ENCODE measurements around the gene RAD50.
A peak's percentile ranks its signal among the peaks of the same experiment; 100 is the strongest.
"Not testable (repeated sequence)": the region's sequence is repeated elsewhere in the genome, so short reads cannot be mapped to it uniquely, and the experiment has no call there.

RAD50 gene

GRCh38 chr5:132679166-132679565 is 122.4 kb downstream of the RAD50 start:
- DNase-seq: no peak

GRCh38 chr5:132679717-132680380 is 123.1 kb downstream of the RAD50 start:
- DNase-seq: no peak

GRCh38 chr5:132680780-132681475 is 124.2 kb downstream of the RAD50 start:
- DNase-seq: no peak

- no peak for DNase-seq
These were observed 124.7 kb downstream of the RAD50 start for GRCh38 chr5:132681476-132681831.

- no peak for DNase-seq
These were observed 125.2 kb downstream of the RAD50 start for GRCh38 chr5:132681983-132682382.

GRCh38 chr5:132684491-132684890 is 127.7 kb downstream of the RAD50 start:
- DNase-seq: no peak

- no peak for DNase-seq
These were observed 128.3 kb downstream of the RAD50 start for GRCh38 chr5:132684922-132685720.

- no peak for DNase-seq
These were observed 129.4 kb downstream of the RAD50 start for GRCh38 chr5:132686193-132686592.

GRCh38 chr5:132687995-132688394 is 131.2 kb downstream of the RAD50 start:
- DNase-seq: peak; percentile 39

- DNase-seq: peak; percentile 8
These were observed 132.0 kb downstream of the RAD50 start for GRCh38 chr5:132688536-132689339.

- DNase-seq: no peak
These were observed 132.7 kb downstream of the RAD50 start for GRCh38 chr5:132689513-132689912.

- no peak for DNase-seq
These were observed 133.4 kb downstream of the RAD50 start for GRCh38 chr5:132690156-132690555.

- DNase-seq: not testable (repeated sequence)
These were observed 135.2 kb downstream of the RAD50 start for GRCh38 chr5:132691755-132692631.

- DNase-seq: no peak
These were observed 135.8 kb downstream of the RAD50 start for GRCh38 chr5:132692632-132692967.
